GM19397 (cell line): ENCODE data around the gene RSBN1L.

Experiments used
- ATAC-seq: cut with Tn5 transposase; IDR thresholded peaks from one replicate; pipeline ENCODE4 v1.9.1; 2021; ENCODE audit warnings: mild to moderate bottlenecking, moderate library complexity; ENCODE audit not compliant: unreplicated experiment

Gene RSBN1L

DNA sequence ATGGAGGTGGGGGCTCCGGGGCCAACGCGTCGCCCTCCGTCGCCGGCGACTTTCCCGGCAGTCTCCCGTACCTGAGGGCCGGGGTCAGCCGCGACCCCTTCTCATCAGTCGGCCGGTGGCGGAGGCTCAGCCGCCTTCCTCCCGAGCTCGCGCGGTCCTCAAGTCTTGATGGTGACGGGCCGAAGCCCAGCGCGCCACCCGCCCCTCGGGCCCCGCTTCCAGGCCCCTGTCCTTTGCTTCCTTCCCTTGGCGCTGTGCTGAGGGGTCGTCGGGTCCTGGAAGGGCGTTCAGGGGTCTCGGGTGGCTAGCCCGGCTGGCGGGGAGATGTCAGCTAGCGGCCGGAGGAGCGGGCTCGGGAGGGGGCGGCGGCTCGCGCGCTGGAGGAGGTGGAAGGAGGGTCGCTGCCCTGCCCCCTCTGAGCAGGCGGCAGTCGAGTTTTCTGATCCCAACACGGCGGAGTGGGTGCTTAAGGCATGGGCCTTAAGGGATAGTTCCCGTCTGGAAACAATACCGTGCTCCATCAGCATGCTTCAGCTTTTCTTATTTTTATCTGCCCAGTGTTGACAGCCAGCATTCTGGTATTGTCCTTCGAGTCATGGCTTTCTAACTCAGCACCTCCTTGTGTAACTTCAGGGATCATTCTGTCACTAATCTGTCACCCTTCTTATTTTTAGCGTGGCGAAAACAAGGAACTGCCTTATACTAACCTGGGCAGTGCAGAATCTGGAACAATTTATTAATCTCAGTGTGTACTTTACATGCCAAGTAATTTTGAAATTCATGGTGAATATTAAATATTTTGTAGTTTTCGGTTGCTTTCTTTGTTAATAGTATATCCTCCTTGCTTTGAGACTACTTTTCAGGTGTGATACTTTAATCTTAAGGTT lies 103.1 kb downstream of the RSBN1L start:
- peak; percentile 3 for ATAC-seq

DNA sequence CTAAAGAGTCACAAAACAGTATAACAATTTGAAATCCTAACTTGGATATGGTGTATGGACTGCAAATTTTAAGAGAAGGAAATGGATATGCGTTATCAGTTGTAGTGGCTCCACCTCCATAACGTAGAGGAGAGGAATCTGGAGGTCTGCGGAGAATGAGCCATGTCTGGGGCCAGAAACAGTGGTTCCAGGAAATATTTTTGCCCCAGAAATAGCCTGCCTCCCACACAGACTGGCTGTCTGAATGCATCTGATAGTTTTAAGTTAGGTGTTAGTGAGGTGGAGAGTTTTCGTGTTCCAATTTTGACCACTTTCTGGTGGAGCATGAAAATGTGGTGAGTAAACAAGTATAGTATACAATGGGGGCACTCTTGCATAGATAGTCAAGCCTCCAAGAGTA lies 103.9 kb downstream of the RSBN1L start:
- no peak for ATAC-seq

DNA sequence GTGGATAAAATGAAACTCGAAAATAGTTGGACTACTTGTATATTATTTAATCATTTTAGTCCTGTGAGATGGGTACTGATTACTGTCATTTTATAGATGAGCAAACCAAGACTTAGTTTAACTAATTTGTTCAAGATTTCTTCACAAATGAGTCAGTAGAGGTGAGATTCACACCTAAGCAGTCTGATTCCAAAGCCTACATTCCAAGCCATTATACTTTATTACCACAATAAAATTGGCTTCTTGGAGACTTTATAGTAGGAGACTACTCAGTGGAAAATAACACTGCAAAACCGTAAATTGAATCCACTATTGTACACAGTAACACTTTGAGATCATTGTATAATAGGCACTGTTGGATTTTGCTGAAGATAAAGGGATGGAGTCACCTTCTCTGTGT lies 104.5 kb downstream of the RSBN1L start:
- ATAC-seq, result no peak

DNA sequence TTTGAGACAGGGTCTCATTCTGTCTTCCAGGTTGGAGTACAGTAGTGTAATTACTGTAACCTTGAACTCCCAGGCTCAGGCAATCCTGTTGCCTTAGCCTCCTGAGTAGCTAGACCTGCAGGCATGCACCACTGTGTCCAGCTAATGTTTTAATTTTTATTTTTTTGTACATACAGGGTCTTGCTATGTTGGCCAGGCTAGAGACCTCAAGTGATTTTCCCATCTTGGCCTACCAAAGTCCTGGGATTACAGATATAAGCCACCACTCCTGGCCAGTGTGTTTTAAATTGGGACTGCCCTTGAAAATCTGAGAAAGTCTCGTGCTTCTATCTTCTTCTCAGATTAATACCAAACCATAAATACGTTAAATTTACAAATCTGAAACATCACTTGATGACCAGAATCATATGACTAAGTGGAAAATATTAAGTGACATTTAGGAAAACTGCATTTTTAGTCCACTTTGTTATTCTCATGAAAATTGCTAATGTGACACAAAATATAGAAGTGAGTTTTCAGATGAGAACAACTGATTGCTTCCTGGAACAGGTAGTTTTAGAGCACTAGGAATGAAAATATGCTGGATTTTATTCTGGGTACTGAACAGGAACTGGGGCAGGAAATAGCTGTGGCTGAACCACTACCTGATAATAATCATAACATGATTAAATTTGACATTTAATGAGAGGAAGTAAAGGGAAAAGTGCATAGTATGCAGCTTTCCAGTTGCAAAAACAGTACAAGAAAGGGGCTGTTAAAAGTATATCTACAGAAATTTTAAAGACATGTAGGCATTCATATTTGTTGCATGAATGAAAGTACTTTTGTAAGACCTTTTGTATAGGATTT lies 106.5 kb downstream of the RSBN1L start:
- no peak for ATAC-seq

DNA sequence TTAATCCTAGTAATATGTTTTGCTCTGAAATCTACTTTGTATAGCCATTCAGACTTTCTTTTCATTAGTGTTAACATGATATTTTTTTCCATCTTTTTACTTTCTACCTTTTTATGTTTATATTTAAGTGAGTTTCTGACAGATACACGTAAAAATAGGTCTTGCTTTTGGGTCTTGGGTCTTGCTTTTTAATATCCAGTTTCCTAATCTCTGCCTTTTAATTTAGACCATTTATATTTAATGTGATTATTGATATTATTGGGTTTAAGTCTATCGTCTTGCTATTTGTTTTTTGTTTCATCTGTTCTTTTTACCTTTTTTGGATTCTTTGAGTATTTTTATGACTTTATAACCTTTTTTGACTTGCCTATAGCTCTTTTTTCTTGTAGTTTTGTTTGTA lies 110.2 kb downstream of the RSBN1L start:
- ATAC-seq, result no peak

DNA sequence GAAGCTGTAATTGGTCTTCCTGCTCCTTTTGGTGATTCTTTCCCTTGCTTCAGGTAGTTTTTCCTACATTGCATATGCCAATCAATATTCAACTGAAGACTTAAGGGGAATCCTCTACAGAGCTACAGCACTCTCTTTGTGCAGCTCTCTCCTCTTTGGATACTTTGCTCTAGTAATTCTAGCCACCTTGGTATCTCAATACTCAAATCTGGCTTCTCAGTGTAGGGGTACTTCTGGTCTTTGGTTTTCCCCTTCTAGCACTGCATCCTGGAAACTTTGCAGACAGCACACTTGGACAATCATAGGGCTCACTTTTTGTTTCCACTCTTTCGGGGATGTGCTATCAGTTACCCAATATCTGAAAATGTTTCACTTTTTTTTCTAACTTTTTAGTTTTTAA lies 112.3 kb downstream of the RSBN1L start:
- no peak for ATAC-seq

DNA sequence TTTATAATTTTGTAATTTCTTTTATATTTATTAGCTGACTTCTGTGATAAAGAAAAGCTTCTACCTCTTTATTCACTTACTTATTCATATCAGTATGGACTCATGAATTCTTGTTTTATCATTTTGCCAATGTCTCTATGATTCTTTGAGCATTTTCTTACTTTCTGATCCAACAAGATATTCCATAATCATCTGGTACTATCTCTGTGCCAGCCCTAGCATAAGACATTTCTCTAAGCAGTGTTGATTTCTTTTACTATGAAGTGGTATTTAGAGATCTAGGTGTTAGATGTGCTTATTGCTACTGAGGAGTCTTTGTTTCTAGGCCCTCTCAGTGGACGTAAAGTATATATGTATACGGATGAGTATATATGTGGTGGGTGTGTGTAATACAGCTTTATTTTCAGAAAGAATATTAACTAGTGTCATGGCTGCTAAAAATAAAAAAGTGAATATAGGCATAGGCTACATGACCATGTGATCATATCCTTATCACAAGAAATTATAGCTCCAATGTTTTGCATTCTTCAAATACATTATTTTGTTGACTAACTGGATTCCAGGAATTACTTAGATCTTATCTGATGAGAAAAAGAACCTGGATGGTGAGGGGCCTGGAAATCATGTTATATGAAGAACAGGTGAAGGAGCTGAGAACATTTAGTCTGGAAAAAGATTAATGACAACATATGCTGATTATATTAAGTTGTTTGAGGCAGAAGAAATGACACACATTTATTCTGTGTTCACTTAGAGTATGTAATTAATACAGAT lies 115.4 kb downstream of the RSBN1L start:
- ATAC-seq, result no peak

DNA sequence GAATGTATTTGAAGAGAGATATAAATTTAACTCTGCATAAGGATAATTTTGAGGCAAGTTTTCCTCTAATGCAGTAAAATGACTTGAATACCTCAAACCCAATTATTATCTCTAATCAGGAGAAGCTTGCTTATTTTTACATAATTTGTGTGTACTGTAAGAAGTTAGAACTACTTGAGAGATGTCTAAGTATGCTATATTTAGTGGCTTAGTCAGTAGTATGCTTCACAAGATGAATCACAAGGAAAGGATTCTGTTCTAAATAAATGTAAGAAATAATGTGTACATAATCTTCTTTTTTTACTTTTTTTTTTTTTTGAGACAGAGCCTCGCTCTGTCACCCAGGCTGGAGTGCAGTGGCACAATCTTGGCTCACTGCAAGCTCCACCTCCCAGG lies 116.0 kb downstream of the RSBN1L start:
- no peak for ATAC-seq

GRCh38 chr7:77813180-77813579 lies 116.9 kb downstream of the RSBN1L start:
- no peak for ATAC-seq

GRCh38 chr7:77819021-77819420 lies 122.8 kb downstream of the RSBN1L start:
- no peak for ATAC-seq

DNA sequence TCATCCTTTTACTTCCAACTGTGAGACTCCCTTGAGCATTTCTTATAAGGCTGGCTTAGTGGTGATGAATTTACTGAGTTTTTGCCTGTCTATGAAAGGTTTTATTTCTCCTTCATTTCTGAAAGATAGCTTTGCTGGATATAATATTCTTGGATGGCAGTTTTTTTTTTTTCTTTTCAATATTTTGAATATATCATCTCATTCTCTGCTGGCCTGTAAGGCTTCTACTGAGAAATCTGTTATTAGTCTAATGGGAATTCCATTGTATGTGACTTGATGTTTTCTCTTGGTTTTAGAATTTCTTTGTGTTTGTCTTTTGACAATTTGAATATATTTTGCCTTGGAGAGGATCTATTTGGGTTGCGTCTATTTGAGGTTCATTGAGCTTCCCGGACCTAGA lies 124.7 kb downstream of the RSBN1L start:
- no peak for ATAC-seq

GRCh38 chr7:77822269-77822668 lies 126.0 kb downstream of the RSBN1L start:
- ATAC-seq, result no peak

DNA sequence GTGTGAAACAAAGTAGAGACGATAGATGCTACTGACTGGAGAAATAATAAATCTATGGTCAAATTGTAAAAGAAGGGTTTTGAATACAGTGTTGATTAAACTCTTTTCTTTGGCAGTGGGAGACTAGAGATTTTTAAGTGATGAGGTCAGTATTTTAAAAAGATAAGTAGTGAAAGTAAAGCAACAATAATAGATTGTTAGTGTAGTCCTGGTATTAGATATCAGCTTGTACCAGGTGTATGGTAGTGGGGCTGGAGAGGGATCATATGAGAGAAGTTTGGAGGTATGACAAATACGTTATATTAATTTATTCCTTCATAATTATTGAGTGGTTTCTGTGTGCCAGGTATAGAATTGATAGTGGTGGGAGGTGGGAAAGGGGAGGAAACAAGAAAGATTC lies 127.5 kb downstream of the RSBN1L start:
- no peak for ATAC-seq

- ATAC-seq, result no peak
Observed at GRCh38 chr7:77824636-77825035, 128.4 kb downstream of the RSBN1L start.

- no peak for ATAC-seq
Observed at GRCh38 chr7:77825131-77825530, 128.9 kb downstream of the RSBN1L start.

GRCh38 chr7:77826300-77826699 lies 130.0 kb downstream of the RSBN1L start:
- ATAC-seq, result no peak

DNA sequence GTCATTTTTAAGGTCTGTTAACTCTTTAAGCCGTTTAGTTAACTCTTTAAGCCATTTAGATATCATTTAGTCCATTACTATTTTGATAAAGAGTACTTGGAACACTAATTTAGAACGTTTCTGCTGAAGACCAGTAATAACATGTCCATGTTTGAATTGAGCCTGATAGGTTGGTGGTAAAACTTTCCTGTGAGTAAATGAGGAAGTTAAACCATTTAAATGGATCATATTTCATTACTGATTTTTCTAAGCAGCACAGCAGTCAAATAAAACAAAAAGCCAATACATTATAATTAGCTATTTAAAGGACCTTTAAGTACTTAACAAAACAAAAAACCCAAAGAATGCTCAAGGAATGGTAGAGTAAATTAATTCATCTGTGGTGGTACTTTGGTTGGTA lies 131.7 kb downstream of the RSBN1L start:
- no peak for ATAC-seq

DNA sequence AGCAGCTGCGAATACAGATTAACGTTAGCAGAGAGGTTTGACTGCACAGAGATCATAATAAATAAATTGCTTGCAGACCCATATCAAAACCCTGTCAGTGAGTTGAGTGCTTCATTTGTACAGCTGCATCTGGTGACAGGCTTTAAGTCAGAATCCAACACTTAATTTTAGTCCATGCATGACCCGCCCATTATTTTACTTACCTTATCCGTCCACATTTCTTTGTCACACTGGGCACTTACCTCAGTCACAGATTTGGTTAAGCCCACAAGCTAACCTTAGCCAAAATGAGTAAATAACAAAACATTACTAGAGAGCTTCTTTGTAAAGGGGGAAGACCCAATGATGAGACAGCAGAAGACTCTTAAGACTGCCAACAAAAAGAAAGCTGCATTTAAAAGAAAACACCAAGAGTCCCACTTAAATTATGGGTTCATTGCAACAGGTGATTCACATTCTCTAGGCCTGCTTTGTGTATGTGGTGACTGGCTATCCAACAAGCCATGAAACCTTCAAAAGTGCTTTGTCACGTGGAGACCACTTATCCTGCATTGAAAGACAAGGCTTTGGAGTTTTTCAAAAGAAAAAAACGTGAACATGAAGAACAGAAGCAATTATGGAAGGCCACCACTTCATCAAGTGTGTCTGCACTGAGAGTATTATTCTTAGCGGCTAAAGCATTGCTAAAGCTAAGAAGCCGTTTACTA lies 134.5 kb downstream of the RSBN1L start:
- no peak for ATAC-seq

- ATAC-seq, result no peak
Observed at GRCh38 chr7:77831481-77831880, 135.2 kb downstream of the RSBN1L start.

DNA sequence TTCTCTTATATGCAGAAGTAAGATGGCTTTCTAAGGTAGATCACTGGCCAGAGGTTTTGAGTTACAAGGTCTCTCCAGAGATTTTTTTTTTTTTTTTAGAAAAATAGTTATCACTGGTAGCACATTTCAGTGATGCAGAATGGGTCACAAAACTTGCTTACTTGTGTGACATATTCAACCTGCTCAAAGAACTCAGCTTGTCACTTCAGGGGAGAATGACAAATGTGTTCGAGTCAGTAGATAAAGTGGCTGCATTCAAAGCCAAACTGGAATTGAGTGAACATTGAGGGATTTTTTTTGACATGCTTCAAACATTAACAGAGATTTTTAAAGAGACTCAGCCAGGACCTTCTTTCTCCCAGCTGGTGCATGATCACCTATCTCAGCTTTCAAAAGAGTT lies 135.7 kb downstream of the RSBN1L start:
- ATAC-seq, result no peak
